Activated T-cell treated with anti-CD3 and anti-CD28 coated beads for 48 hours (primary cell): ENCODE data around the gene ERICH4.
"Not testable (repeated sequence)": the region's sequence is repeated elsewhere in the genome, so short reads cannot be mapped to it uniquely, and the experiment has no call there.

Source experiments
- DNase-seq: peaks from one replicate; pipeline ENCODE4 v3.0.0-alpha.2; 2020; ENCODE audit warnings: low read depth

ERICH4 gene

GRCh38 chr19:41435376-41435775 is 7.6 kb upstream of the ERICH4 start:
- not testable (repeated sequence) for DNase-seq

GRCh38 chr19:41435936-41436673 is 6.9 kb upstream of the ERICH4 start:
- DNase-seq = no peak

GRCh38 chr19:41436674-41436951 is 6.3 kb upstream of the ERICH4 start:
- no peak for DNase-seq

- no peak for DNase-seq
Observed at GRCh38 chr19:41437944-41438574, 4.9 kb upstream of the ERICH4 start.

- DNase-seq = peak; percentile 90
Observed at GRCh38 chr19:41439441-41440222, 3.3 kb upstream of the ERICH4 start, which contains the start of gene DMAC2. Gene DMAC2, minus strand, starts transcription at chr19:41439912. Its CDS starts 13 bp downstream, at chr19:41439899.

- DNase-seq = no peak
Observed at GRCh38 chr19:41441321-41441945, 1.5 kb upstream of the ERICH4 start.

GRCh38 chr19:41443813-41444455 is 978 bp downstream of the ERICH4 start:
- DNase-seq = no peak

GRCh38 chr19:41445575-41445974 is 2.6 kb downstream of the ERICH4 start:
- no peak for DNase-seq

- no peak for DNase-seq
Observed at GRCh38 chr19:41447732-41448332, 4.9 kb downstream of the ERICH4 start.

GRCh38 chr19:41449079-41449864 is 6.3 kb downstream of the ERICH4 start:
- DNase-seq = peak; percentile 72

GRCh38 chr19:41449865-41450178 is 6.9 kb downstream of the ERICH4 start:
- DNase-seq = no peak

GRCh38 chr19:41452584-41453275 is 9.8 kb downstream of the ERICH4 start:
- DNase-seq = no peak

- DNase-seq = no peak
Observed at GRCh38 chr19:41455936-41456335, 13.0 kb downstream of the ERICH4 start.

- DNase-seq = no peak
Observed at GRCh38 chr19:41456342-41456918, 13.5 kb downstream of the ERICH4 start.

GRCh38 chr19:41457241-41457640 is 14.3 kb downstream of the ERICH4 start:
- no peak for DNase-seq

- no peak for DNase-seq
Observed at GRCh38 chr19:41462497-41462896, 19.5 kb downstream of the ERICH4 start.

- not testable (repeated sequence) for DNase-seq
Observed at GRCh38 chr19:41463257-41464256, 20.6 kb downstream of the ERICH4 start.

- DNase-seq = no peak
Observed at GRCh38 chr19:41476583-41476982, 33.6 kb downstream of the ERICH4 start.

- DNase-seq = no peak
Observed at GRCh38 chr19:41478171-41478570, 35.2 kb downstream of the ERICH4 start.
